OCI-LY3 (cell line): Measurements from ENCODE around the gene YIPF4.
"Not testable (repeated sequence)": the region's sequence is repeated elsewhere in the genome, so short reads cannot be mapped to it uniquely, and the experiment has no call there.

Source experiments
- H2AFZ ChIP-seq: fragments of 200-600, 300-600 bp; shearing (Covaris generic); 2 replicates; pipeline ENCODE4 v1.6.0; 2014; ENCODE audit warnings: antibody characterized with exemption, low read depth, low read length
- H3K27ac ChIP-seq: fragments of 200-600, 300-600 bp; sonication (generic); 2 replicates; pipeline ENCODE4 v1.5.1; 2014; ENCODE audit warnings: mild to moderate bottlenecking, low read length, moderate library complexity, mixed read lengths
- H3K27me3 ChIP-seq: fragments of 200-600, 300-600 bp; sonication (generic); 2 replicates; pipeline ENCODE4 v1.6.1; 2014; ENCODE audit warnings: low read depth, low read length, mixed read lengths
- H3K36me3 ChIP-seq: fragments of 200-600, 300-600 bp; sonication (generic); replicated peaks from 2 replicates; pipeline ENCODE3; 2014; ENCODE audit warnings: low read depth, low read length, mixed read lengths
- H3K4me1 ChIP-seq: fragments of 300-600, 200-600 bp; sonication (generic); 2 replicates; pipeline ENCODE4 v1.6.1; 2014; ENCODE audit warnings: low read length, mixed read lengths
- H3K4me2 ChIP-seq: fragments of 200-600, 300-600 bp; sonication (generic); 2 replicates; pipeline ENCODE4 v1.6.1; 2014; ENCODE audit warnings: low read length, mixed read lengths
- H3K4me3 ChIP-seq: fragments of 300-600, 200-600 bp; sonication (generic); 2 replicates; pipeline ENCODE4 v1.5.1; 2014; ENCODE audit warnings: antibody characterized with exemption, mild to moderate bottlenecking, low read length, moderate library complexity
- H3K79me2 ChIP-seq: fragments of 300-600, 200-600 bp; shearing (Covaris generic); 2 replicates; pipeline ENCODE4 v1.6.1; 2014; ENCODE audit warnings: mild to moderate bottlenecking, low read length, mixed read lengths
- H3K9ac ChIP-seq: fragments of 300-600, 200-600 bp; shearing (Covaris generic); 2 replicates; pipeline ENCODE4 v1.6.0; 2014; ENCODE audit warnings: mild to moderate bottlenecking, low read length, moderate library complexity
- H3K9me3 ChIP-seq: fragments of 200-600, 300-600 bp; shearing (Covaris generic); 2 replicates; pipeline ENCODE4 v1.6.1; 2014; ENCODE audit warnings: low read length, mixed read lengths; ENCODE audit not compliant: insufficient read depth
- H4K20me1 ChIP-seq: fragments of 200-600, 300-600 bp; sonication (generic); 2 replicates; pipeline ENCODE4 v1.6.1; 2016; ENCODE audit warnings: low read length, mixed read lengths; ENCODE audit not compliant: insufficient read depth
- CTCF ChIP-seq: fragments of 200-600, 300-600 bp; sonication (generic); IDR thresholded peaks from 2 replicates; pipeline ENCODE4 v1.5.1; 2014; ENCODE audit warnings: antibody characterized with exemption, low read length, low read depth
- EZH2phosphoT487 ChIP-seq: fragments of 200-600 bp; shearing (Covaris generic); IDR thresholded peaks from 2 replicates; pipeline ENCODE4 v1.6.1; 2018; ENCODE audit warnings: antibody characterized with exemption, mixed run types, low read depth

YIPF4 gene

GRCh38 chr2:32356681-32357317 is 79.1 kb downstream of the YIPF4 start, which contains the start of gene BIRC6:
BIRC6 (plus strand) TSS chr2:32357023; CDS start chr2:32357162, 139 bp downstream.
- Histone ChIP-seq H2AFZ (peak within 1 kb of the TSS; percentile 63; the same call in 1 of the 2 replicates), H3K36me3 (peaks cover 22% of the 10 kb centered on the region), H3K79me2 (peaks cover 52% of the 10 kb centered on the region), H3K27me3 (no peaks in the 10 kb centered on the region), H3K9me3 (no peaks in the 10 kb centered on the region), H3K27ac (peak within 1 kb of the TSS; percentile 88), H3K4me2 (peak within 1 kb of the TSS; percentile 73), H3K4me1 (peaks cover 38% of the 10 kb centered on the region), H3K9ac (peak within 1 kb of the TSS; percentile 96), H3K4me3 (peak within 1 kb of the TSS; percentile 98), H4K20me1 (peaks cover 38% of the 10 kb centered on the region)
- TF ChIP-seq EZH2phosphoT487 (no peak), CTCF (no peak)

GRCh38 chr2:32357318-32358110 is 79.8 kb downstream of the YIPF4 start:
- H3K9me3 ChIP-seq = no peaks in the 10 kb centered on the region
- H3K4me3 ChIP-seq = peak overlapping the region; percentile 98
- H3K4me1 ChIP-seq = peaks cover 42% of the 10 kb centered on the region
- peaks cover 27% of the 10 kb centered on the region for H3K36me3 ChIP-seq
- TF ChIP-seq EZH2phosphoT487 = no peak
- no peak for TF ChIP-seq CTCF
- H3K27me3 ChIP-seq = no peaks in the 10 kb centered on the region
- peak overlapping the region; percentile 99 for H3K4me2 ChIP-seq
- peaks cover 59% of the 10 kb centered on the region for H3K79me2 ChIP-seq
- peak overlapping the region; percentile 88 for H3K27ac ChIP-seq
- H3K9ac ChIP-seq = peak overlapping the region; percentile 96
- H4K20me1 ChIP-seq = peaks cover 41% of the 10 kb centered on the region
- H2AFZ ChIP-seq = no peak overlapping the region

- H3K27me3 ChIP-seq = no peaks in the 10 kb centered on the region
- H3K9ac ChIP-seq = peak overlapping the region; percentile 96
- H3K4me3 ChIP-seq = peak overlapping the region; percentile 98
- H2AFZ ChIP-seq = no peak overlapping the region
- H3K36me3 ChIP-seq = peaks cover 31% of the 10 kb centered on the region
- TF ChIP-seq CTCF (no peak), EZH2phosphoT487 (no peak)
- H3K4me1 ChIP-seq = peaks cover 48% of the 10 kb centered on the region
- no peaks in the 10 kb centered on the region for H3K9me3 ChIP-seq
- peak overlapping the region; percentile 99 for H3K4me2 ChIP-seq
- peaks cover 65% of the 10 kb centered on the region for H3K79me2 ChIP-seq
- peak overlapping the region; percentile 64 for H3K27ac ChIP-seq
- peaks cover 45% of the 10 kb centered on the region for H4K20me1 ChIP-seq
These were observed 80.4 kb downstream of the YIPF4 start for GRCh38 chr2:32358111-32358482.

- H3K27ac ChIP-seq = peak overlapping the region; percentile 33
- H4K20me1 ChIP-seq = peaks cover 65% of the 10 kb centered on the region
- no peaks in the 10 kb centered on the region for H3K9me3 ChIP-seq
- H3K9ac ChIP-seq = no peak overlapping the region
- no peak overlapping the region for H2AFZ ChIP-seq
- H3K79me2 ChIP-seq = peaks cover 88% of the 10 kb centered on the region
- H3K4me1 ChIP-seq = peaks cover 65% of the 10 kb centered on the region
- H3K4me3 ChIP-seq = peak overlapping the region; percentile 41
- TF ChIP-seq CTCF (no peak), EZH2phosphoT487 (no peak)
- no peaks in the 10 kb centered on the region for H3K27me3 ChIP-seq
- peaks cover 40% of the 10 kb centered on the region for H3K36me3 ChIP-seq
- H3K4me2 ChIP-seq = peak overlapping the region; percentile 51
These were observed 82.7 kb downstream of the YIPF4 start for GRCh38 chr2:32360416-32360815.

DNA sequence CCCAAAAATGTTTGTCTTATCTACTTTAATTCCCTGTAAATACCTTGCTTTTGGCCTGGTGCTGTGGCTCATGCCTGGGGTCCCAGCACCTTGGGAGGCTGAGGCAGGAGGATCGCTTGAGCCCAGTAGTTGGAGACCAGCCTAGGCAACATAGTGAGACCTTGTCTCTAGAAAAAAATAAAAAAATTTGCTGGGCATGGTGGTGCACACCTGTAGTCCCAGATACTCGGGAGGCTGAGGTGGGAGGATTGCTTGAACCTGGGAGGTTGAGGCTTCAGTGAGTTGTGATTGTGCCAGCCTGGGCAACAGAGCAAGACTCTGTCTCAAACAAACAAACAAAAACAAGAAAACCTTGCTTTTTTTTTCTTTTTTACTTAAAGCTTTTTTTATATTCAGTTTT is 85.3 kb downstream of the YIPF4 start:
- peak overlapping the region; percentile 34 for H3K4me3 ChIP-seq
- peaks cover 87% of the 10 kb centered on the region for H4K20me1 ChIP-seq
- H2AFZ ChIP-seq, H3K9ac ChIP-seq, H3K9me3 ChIP-seq, H3K27me3 ChIP-seq: not testable (repeated sequence)
- peak overlapping the region; percentile 74 for H3K27ac ChIP-seq
- peaks cover 40% of the 10 kb centered on the region for H3K36me3 ChIP-seq
- peak overlapping the region; percentile 62 for H3K4me2 ChIP-seq
- H3K4me1 ChIP-seq = peaks cover 69% of the 10 kb centered on the region
- peaks cover 99% of the 10 kb centered on the region for H3K79me2 ChIP-seq
